GM12865 (cell line): ENCODE measurements around the gene TSNAXIP1.

Experiments used
- DNase-seq: peaks from one replicate; pipeline ENCODE4 v3.0.0; 2010; ENCODE audit warnings: low read depth
- H3K4me3 ChIP-seq: 2 replicates; pipeline ENCODE4 v1.5.1; 2011; ENCODE audit warnings: mild to moderate bottlenecking, low read depth, low read length, control low read depth
- TF ChIP-seq, protein P1 (sequence below): IDR thresholded peaks from 2 replicates; pipeline ENCODE4 v1.5.1; 2011; ENCODE audit warnings: low read length, control low read depth, low read depth, inconsistent platforms; ENCODE audit not compliant: insufficient read depth; ENCODE audit errors: missing control alignments

TSNAXIP1 gene

DNA sequence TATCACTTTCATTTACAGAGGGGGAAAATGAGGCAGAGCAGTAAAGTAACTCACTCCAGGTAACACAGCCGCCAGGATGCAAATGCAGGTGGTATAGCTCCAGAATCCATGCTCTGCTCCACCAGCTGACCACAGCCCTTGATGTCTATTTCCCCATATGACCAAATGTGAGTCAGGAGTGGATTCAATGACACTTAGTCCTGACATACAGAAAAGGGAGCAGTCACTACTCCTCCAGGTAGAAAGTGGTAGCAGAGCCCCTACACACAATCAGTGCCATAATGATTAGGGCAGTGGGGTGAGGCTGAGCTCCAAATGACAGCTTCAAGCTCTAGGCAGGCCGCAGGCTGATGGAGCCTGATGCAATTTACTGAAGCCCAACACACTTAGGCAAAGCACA is 44.3 kb upstream of the TSNAXIP1 start:
- TF ChIP-seq, protein P1, sequence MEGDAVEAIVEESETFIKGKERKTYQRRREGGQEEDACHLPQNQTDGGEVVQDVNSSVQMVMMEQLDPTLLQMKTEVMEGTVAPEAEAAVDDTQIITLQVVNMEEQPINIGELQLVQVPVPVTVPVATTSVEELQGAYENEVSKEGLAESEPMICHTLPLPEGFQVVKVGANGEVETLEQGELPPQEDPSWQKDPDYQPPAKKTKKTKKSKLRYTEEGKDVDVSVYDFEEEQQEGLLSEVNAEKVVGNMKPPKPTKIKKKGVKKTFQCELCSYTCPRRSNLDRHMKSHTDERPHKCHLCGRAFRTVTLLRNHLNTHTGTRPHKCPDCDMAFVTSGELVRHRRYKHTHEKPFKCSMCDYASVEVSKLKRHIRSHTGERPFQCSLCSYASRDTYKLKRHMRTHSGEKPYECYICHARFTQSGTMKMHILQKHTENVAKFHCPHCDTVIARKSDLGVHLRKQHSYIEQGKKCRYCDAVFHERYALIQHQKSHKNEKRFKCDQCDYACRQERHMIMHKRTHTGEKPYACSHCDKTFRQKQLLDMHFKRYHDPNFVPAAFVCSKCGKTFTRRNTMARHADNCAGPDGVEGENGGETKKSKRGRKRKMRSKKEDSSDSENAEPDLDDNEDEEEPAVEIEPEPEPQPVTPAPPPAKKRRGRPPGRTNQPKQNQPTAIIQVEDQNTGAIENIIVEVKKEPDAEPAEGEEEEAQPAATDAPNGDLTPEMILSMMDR: no peak
- no peak for DNase-seq
- no peak overlapping the region for H3K4me3 ChIP-seq

DNA sequence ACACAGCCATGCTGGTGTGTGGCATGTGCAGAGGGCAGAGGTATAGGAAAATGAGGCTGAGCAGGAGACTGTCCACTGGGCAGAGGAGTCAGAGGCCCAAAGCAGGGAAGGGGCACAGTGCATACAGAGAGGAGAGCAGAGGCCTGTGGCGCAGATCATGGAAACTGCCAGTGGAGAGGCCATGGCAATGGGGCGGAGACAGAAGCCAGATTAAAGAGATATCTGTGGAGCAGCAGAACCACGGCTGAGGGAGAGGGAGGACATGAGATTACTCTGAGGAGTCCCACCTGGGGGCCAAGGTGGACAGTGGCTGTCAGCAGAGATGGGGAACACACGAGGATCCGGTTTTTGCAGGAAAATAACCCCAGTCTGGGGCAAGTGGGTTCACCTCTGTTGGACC is 43.6 kb upstream of the TSNAXIP1 start:
- no peak for DNase-seq
- TF ChIP-seq, protein P1: no peak
- no peak overlapping the region for H3K4me3 ChIP-seq

DNA sequence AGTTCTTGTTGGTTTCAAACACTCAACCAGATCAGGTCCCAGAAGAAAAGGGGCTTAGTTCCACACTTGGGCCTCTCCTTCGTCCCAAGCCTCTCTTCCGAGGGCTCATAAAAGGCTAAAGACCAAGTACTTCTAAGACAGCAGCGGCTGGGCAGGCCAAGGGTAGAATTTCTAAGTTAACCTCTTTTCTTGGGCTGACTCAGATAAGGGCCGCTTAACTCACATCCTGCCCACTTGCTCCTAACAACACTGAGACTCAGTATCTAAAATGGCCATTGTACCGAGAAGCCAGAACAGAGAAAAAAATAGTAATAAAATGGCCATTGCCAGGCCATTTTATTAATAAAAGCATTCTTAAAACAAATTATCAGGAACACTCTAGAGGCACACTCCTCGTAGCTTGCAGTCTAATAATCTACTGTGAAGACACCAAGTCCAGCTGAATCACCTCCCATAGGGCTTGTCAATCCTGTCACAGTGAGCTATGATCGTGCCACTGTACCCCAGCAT is 42.5 kb upstream of the TSNAXIP1 start:
- no peak for DNase-seq
- TF ChIP-seq, protein P1: no peak
- no peak overlapping the region for H3K4me3 ChIP-seq

DNA sequence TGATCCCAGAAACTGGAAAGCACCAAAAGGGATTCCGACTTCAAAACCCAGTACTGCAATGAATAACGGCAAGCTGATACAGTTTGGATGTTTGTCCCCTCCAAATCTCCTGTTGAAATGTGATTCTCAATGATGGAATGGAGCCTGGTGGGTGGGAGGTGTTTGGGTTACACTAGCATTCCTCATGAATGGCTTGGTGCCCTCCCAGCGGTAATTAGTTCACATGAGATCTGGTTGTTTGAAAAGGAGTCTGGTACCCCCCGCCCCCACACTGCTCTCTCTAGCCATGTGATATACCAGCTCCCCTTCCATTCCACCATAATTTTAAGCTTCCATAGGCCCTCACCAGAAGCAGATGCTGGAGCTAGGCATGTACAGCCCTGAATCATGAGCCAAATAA is 40.4 kb upstream of the TSNAXIP1 start:
- TF ChIP-seq, protein P1: no peak

DNA sequence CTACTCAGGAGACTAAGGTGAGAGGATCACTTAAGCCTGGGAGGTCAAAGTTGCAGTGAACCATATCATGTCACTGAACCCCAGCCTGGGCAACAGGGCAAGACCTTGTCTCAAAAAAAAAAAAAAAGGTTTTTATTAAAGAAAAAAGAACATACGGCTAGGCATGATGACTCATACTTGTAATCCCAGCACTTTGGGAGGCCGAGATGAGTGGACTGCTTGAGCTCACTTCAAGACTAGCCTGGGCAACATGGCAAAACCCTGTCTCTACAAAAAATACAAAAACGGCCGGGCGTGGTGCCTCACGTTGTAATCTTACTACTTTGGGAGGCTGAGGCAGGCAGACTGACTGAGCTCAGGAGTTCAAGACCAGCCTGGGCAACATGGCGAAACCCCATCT is 38.7 kb upstream of the TSNAXIP1 start:
- TF ChIP-seq, protein P1: no peak
- DNase-seq: peak; percentile 61

More for the DNA sequence above, 40.4 kb upstream of the TSNAXIP1 start:
- no peak for DNase-seq
- no peak overlapping the region for H3K4me3 ChIP-seq

DNA sequence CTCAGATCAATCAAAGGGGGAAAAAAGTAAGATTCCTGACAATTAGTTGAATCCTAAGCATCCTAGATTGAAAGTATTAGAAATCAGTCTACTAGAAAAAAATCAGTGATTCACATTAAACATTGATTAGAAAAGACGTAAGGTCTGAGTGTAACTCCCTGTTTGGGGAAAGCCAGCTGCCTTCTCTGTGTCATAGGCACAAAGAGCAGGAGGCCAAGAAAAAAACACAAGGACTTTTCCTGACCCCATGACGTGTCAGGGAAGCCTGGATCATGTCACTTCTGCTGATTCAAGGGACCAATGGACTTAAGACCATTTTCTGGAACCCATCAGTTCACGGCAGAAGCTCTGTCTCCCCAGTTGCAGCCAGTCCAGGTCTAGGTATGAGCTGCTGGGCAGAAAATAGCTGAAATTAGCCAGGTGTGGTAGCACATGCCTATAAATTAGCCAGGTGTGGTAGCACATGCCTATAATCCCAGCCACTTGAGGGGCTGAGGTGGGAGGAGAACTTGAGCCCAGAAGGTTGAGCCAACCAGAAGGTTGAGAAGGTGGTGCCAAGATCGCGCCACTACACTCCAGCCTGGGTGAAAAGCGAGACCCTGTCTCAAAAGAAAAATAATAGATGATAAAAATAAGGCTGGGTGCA is 36.2 kb upstream of the TSNAXIP1 start:
- no peak for DNase-seq
- H3K4me3 ChIP-seq: no peak overlapping the region
- TF ChIP-seq, protein P1: no peak

More for the DNA sequence above, 38.7 kb upstream of the TSNAXIP1 start:
- H3K4me3 ChIP-seq: no peak overlapping the region

DNA sequence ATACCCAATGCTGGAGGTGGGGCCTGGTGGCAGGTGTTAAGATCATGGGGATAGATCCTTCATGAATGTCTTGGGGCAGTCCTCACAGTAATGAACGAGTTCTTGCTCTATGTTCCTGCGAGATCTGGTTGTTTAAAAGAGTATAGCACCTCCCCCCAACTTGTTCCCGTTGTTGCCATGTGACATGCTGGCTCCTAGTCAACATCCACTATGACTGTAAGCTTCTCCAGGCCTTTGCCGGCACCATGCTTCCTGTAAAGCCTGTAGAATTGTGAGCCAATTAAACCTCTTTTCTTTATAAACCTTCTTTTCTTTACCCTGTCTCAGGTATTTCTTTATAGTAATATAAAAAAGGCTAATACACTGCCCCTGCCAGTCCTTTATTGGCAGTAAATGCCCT is 33.6 kb upstream of the TSNAXIP1 start:
- no peak for DNase-seq
- TF ChIP-seq, protein P1: no peak

More for the DNA sequence above, 33.6 kb upstream of the TSNAXIP1 start:
- H3K4me3 ChIP-seq: no peak overlapping the region
